Myocyte (in vitro differentiated cells): ENCODE results near the gene MRPS26. TPM values are rescaled to one million over a fixed set of nuclear protein-coding genes. Genes with fewer than 3 reads are reported as not detected.
"Not testable (repeated sequence)": the region's sequence is repeated elsewhere in the genome, so short reads cannot be mapped to it uniquely, and the experiment has no call there.

Experiments used
- DNase-seq: peaks from one replicate; pipeline ENCODE4 v3.0.0-alpha.2; 2012; ENCODE audit warnings: low read depth
- total RNA-seq: library from RNA; depleted of rRNA; stranded (reverse); fragments of >200 nt; gene quantifications from 2 replicates; pipeline ENCODE4 v1.2.3, GENCODE V29; 2014

MRPS26 gene
- total RNA-seq, 1 donor from 2014 or later: 56.8 TPM

GRCh38 chr20:3041854-3042409 is 3.9 kb upstream of the MRPS26 start:
- no peak for DNase-seq

GRCh38 chr20:3042625-3043024 is 3.2 kb upstream of the MRPS26 start:
- no peak for DNase-seq

GRCh38 chr20:3043322-3043721 is 2.5 kb upstream of the MRPS26 start, which contains the start of gene GNRH2:
TSS of gene GNRH2 (plus strand) at chr20:3043622. CDS start at chr20:3044415, 793 bp downstream.
- no peak for DNase-seq

GRCh38 chr20:3044336-3044965 is 1.4 kb upstream of the MRPS26 start:
- DNase-seq: no peak

GRCh38 chr20:3045042-3045815 is 623 bp upstream of the MRPS26 start:
- peak; percentile 80 for DNase-seq

GRCh38 chr20:3046677-3047462 is 1.0 kb downstream of the MRPS26 start:
- no peak for DNase-seq

- DNase-seq: no peak
Measured at GRCh38 chr20:3047486-3048419, 1.9 kb downstream of the MRPS26 start.

GRCh38 chr20:3051385-3052019 is 5.7 kb downstream of the MRPS26 start:
- no peak for DNase-seq

- no peak for DNase-seq
Measured at GRCh38 chr20:3059489-3059888, 13.6 kb downstream of the MRPS26 start.

- DNase-seq: not testable (repeated sequence)
Measured at GRCh38 chr20:3064119-3064518, 18.3 kb downstream of the MRPS26 start.

- no peak for DNase-seq
Measured at GRCh38 chr20:3067139-3068014, 21.5 kb downstream of the MRPS26 start.

- DNase-seq: peak; percentile 44
Measured at GRCh38 chr20:3068075-3068474, 22.2 kb downstream of the MRPS26 start.

GRCh38 chr20:3068986-3069900 is 23.4 kb downstream of the MRPS26 start:
- peak; percentile 53 for DNase-seq

- no peak for DNase-seq
Measured at GRCh38 chr20:3070725-3071124, 24.9 kb downstream of the MRPS26 start.

- DNase-seq: no peak
Measured at GRCh38 chr20:3071266-3071609, 25.4 kb downstream of the MRPS26 start.

GRCh38 chr20:3071610-3072529 is 26.0 kb downstream of the MRPS26 start, which contains the start of gene OXT:
TSS of gene OXT (plus strand) at chr20:3071620. CDS start at chr20:3071656, 36 bp downstream.
- no peak for DNase-seq
